Stimulated activated CD4-positive, alpha-beta T cell treated with anti-CD3 and anti-CD28 coated beads, Interleukin-15, amount 100 ng/mL, for 24 hours (primary cell): Measurements from ENCODE around the gene TLK1.
"Not testable (repeated sequence)": the region's sequence is repeated elsewhere in the genome, so short reads cannot be mapped to it uniquely, and the experiment has no call there.

Experiments used
- DNase-seq: peaks from one replicate; pipeline ENCODE4 v3.0.0-alpha.2; 2020

The TLK1 gene

DNA sequence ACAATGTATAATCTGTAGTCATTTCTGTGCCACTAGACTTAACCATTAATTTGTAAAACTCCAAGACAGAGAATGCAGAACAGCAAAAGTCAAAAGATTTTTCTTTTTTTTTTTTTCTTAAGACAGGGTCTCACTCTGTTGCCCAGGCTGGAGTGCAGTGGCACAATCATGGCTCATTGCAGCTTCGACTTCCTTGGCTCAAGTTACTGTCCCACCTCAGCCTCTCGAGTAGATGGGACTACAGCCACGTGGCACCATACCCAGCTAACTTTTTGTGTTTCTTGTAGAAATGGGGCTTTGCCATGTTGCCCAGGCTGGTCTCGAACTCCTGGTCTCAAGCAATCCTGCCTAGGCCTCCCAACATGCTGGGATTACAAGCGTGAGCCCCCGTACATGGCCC, 80.1 kb downstream of the TLK1 start:
- DNase-seq = no peak

DNA sequence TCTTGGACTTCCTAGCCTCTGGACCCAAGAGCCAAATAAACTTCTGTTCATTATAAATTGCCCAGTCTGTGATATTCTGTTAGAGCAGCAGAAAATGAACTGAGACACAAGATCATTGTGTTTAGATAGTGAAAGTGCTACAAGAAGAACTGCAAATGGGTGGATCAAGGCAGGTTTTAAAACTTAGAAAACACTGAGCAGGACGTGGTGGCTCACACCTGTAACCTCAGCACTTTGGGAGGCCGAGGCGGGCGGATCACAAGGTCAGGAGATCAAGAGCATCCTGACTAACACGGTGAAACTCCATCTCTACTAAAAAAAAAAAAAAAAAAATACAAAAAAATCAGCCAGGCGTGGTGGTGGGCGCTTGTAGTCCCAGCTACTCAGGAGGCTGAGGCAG, 84.3 kb downstream of the TLK1 start:
- not testable (repeated sequence) for DNase-seq

DNA sequence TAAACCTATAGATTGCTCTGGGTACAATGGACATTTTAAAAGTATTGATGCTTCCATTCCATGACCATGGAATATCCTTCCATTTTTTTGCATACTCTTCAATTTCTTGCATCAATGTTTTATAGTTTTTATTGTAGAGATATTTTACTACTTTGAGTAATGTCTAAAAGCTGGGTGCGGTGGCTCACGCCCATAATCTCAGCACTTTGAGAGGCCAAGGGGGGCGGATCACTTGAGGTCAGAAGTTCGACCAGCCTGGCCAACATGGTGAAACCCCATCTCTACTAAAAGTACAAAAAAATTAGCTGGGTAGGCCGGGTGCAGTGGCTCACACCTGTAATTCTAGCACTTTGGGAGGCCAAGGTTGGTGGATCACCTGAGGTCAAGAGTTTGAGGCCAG, 88.5 kb downstream of the TLK1 start:
- no peak for DNase-seq

DNA sequence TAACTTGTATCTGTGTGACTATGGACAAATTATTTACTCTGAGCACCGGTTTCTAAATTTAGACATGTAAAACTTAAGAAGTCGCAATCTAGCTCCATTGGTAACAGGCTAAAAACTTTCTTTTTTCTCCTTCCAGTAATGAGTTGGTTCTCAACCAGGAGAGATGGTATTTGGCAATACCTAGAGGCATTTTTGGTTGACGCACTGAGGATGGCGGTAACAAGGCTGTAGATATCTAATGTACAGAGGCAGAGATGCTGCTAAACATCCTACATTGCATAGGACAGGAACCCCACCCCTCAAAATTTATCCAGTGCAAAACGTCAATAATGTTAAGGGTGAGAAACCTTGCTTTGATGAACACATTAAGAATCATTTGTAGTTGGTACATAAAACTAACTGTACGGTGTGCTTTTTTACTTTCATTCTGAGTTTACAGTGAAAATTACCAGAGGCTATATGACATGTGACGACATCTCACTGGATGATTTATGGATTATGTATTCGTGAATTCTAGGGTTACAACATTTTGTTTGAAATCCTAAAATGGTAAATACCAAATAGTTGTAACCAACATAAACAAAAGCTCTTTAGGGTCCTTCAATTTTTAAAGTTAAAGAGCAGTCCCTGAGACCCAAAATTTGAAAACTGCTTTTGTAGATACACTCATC, 91.3 kb downstream of the TLK1 start:
- no peak for DNase-seq

DNA sequence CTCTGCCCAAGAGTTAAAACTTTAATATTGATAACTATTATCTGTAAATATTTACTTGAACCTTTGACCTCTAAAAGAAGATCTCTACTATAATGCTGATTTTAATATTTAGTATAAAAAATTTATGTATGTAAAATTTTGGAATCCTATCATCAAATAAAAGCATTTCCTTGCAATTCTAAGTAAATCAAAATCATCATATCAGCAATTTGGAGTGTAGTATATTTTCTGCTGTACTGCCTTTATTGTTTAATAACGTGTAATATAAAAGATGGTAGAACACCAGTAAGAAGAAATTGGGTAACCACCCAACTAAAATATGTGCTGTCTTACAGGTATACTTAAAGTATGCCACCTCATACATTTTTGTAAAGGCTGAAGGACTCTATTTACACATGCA, 94.6 kb downstream of the TLK1 start:
- DNase-seq = no peak

DNA sequence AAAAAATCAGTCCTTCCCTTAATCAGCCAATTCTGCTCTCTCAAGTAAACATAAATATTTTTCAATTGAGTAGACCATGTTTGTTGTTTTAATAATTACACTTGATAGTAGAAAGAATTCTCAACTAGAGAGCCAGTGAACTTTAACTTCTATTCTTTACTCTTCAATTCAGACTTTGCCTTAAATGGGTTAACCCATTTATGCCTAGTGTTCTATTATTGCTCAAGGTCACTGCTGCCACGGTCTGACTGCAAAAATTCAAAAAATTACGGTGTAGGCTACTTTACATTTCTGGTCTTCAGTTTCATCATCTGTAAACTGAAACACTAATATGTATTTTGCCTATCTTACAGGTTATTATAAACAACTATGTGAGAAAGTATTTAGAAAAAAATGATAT, 103.1 kb downstream of the TLK1 start:
- DNase-seq = no peak

DNA sequence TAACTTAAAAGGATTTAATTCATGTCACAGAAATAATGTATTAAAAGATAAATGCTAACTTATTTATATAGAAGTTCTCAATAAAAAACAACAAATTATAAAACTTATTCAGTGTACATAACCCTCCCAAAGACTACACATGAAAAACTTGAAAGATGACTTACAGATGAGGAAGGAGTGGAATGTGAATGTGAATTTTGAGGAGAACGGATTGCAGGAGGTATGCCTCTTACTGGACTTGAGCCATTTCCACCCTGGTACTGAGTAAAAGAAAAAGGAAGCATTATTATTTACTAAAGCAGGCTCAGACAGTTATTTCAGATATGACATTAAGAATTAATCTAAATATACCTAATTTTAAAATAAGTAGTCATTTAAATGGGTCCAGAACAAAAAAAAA, 104.4 kb downstream of the TLK1 start:
- no peak for DNase-seq

DNA sequence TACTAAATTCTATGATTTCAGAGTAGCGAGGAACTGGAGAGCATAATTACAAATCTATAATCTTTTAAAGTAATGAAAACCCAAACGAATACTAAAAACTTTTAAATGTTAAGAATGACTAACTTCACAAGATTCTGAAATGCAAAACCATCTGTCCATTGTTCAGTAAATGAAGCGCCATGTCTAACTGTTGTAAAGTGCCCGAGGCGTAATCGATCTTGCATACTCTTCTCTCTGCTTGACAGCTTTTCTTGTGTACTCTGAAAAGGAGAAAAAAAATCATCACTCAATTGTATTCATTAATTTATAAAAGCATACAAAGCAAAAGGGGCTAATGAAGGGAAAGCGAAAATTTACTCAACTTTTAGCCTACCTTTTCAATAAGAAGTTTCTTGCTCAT, 111.0 kb downstream of the TLK1 start:
- no peak for DNase-seq

DNA sequence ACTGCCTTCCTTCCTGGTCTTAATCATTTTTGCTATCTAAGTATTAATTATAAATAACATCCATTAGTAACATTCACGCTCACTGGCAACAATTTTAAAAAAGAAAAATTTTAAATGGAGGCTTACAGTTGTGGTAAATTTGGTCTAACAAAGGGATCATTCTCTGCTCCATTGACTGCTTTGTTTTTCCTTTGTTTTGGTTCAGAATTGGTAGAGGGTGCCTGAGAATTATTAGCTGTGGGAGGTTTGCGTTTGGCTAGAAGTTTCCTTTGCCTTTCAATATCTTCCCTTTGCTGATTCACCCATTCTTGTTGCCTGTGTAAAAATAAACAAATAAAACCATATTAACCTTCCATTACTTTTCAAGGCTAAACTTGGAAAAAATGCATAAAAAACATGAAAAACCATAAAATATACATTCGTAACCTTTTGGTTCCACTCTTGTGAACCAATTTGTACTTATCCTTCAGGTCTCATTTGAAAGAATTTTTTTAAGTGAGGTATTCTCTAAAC, 114.6 kb downstream of the TLK1 start:
- no peak for DNase-seq

DNA sequence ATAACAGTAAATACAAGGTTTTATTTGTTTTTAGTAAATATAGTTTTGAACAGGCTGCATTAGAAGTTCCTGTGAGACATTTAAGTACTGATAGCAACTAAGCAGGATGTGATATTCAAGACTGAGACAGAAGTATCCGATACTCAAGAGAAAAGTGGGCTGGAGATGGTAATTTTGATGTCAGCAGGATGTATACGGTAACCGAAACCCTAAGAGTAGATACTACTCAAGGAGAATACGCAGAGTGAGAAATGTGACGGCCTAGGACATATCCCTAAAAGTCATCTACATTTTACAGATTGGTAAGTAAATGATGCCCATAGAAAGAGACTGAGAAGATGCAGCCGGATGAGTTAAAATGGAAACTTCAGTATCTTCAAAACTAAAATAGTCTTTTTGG, 116.3 kb downstream of the TLK1 start:
- no peak for DNase-seq

DNA sequence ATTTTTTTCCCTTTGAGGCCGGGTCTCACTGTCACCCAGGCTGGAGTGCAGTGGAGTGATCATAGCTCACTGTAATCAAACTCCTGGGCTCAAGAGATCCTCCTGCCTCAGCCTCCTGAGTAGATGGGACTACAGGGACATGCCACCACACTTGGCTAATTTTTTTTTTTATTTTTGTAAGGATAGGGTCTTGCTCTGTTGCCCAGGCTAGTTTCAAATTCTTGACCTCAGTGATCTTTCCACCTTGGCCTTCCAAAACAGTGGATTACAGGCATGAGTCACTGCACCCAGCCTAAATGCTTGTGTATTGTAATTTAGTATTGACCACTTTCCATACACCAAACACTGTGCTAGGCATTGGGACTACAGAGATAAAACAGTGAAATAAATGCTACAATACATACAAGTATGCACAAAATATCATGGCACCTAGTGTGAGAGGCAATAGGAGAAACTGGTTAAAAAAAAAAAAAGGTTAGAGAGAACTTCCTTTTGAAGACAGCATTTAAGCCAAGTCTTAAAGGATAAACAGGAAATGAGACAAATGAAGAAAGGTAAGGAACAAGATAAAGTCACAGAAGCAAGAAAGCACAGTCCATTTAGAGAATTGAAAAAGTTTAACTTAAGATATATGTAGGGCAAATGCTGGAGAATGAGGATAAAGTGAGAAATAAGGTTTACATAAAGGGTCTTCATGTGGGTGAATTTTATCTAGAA, 118.3 kb downstream of the TLK1 start:
- DNase-seq = no peak

DNA sequence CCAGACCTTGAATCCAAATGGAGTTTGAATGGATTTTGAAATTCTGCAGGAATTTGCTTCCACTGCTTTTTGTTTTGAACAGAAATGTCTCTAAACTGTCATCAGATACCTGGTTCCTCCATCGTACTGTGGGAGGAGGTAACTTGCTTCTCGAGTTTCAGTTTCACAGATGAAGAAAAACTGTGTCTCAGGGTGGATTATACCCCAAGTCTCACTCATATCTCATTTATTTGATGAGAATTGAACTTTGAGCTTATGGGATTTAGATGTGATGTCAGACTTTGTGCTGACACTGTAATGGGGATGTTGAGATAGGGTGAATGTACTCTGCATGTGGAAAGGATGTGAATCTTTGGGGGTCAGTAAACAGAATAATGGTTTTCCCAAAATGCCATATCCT, 124.2 kb downstream of the TLK1 start:
- DNase-seq = no peak

DNA sequence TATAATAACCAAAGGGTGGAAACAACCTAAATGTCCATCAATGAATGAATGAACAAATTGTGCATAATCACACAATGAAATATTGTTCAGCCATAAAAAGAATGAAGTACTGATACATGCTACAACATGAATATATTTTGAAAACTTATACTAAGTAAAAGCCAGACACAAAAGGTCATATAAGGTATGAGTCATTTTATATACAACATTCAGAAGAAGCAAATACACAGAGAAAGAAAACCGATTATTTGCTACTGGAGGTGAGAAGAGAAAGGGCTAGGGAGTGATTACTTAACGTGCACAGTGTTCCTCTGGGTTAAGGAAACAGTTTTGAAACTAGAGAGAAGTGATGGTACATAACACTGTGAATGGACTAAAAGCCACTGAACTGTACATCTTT, 126.4 kb downstream of the TLK1 start:
- DNase-seq = no peak

DNA sequence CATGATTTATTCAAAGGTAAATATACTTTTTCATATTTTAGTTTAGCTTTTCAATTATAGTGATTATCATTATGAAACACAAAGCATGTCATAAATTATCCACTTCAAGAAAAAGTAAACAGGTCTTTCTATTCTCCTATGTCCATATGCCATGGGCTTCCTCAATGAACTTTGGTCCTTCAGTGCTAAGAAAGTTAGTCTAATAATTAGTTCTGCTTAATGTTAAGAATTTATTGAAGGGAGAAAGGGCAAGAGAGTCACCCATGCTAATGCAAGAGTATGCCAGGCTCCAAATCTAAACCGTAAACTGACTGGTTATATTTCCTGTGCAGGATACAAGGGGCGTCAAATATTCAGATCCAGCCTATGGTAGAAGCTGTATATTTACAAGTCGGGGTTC, 135.5 kb downstream of the TLK1 start:
- no peak for DNase-seq

DNA sequence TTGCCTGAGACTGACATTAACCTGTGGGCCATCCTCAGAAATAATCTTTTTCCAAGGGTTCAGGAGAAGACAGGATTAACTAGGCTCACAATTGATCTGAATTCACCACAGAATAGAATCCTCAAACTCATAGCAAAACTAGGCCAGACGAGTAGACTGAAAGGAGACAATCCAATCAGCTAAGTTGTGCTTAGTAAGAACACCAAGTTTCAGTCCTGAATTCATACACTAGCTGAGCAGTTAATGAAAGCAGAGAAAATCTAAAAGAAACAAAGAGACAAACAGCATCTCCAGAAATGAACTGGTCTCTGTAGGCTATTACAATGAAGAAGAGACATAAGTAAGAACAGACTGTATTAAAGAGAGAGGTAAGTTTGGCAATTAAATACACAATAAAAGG, 142.2 kb downstream of the TLK1 start:
- no peak for DNase-seq

DNA sequence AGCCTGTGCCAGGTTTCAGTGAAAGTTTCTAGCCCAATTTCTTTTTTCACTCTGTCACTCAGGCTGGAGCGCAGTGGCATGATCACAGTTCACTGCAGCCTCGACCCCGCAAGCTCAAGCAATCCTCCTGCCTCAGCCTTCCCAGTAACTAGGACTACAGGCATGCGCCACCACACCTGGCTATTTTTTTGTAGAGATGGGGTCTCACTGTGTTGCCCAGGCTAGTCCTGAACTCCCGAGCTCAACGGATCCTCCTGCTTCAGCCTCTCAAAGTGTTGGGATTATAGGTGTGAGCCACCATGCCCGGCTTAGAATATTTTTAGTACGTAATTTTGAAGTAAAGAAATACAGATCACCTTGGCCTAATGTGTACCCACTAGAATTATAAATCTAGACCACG, 144.6 kb downstream of the TLK1 start:
- no peak for DNase-seq

DNA sequence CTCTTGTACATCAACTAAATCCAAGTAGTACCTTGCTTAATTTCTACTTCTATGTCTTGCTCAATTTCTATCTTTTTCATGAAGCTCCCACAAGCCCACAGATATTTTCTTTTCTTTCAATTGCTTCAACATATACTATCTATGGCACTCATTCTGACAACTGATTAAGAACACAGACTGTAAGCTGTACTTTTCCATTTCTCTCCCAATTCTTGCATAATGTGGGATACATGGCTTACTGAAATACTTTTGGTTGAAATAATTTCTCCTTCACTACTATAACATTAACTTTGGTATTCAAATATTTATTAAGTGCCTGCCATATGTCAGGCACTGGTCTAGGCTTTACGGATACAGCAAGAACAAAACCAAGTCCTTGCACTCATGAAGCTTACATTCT, 146.8 kb downstream of the TLK1 start:
- no peak for DNase-seq

DNA sequence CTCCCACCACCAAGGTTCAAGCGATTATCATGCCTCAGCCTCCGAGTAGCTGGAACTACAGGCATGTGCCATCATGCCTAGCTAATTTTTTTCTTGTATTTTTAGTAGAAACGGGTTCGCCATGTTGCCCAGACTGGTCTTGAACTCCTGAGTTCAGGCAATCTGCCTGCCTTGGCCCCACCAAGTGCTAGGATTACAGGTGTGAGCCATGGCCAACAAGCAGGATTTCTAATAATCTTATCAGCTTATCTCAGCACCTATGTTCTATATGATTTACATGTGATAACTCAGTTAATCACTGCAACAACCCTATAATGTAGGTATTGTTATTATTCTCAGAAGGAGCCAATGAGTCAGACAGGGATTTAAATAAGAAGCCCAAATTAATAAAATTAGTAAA, 151.3 kb downstream of the TLK1 start:
- DNase-seq = no peak

DNA sequence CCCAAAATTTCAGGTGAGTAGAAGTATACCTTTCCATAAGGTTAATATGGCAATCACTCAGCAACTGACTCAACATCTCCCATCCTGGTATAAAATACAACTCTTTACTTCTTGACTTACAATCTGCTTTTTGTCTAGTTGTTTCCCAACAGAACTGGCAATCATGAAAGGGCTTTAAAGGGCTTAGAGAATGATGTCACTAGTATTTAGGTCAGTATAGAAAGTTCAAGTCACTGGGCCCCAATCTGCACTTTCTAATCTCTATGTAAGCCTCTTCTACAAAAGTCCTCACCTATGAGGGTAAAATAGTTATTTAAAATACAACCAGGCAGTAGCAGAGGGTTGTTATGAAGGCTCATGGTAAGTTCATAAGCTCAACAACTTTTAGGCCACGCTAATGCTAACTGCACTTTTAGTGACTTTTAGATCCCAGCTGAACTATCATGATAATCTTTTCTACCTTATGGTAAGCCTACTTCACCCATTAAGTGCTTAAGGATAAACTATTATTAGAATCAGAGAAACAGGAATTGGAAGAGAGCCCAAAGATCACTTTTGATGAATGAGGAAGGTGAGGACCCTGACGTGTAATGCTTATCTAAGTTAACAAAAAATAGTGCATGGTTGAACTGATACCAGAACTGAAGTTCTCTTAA, 152.0 kb downstream of the TLK1 start:
- no peak for DNase-seq

DNA sequence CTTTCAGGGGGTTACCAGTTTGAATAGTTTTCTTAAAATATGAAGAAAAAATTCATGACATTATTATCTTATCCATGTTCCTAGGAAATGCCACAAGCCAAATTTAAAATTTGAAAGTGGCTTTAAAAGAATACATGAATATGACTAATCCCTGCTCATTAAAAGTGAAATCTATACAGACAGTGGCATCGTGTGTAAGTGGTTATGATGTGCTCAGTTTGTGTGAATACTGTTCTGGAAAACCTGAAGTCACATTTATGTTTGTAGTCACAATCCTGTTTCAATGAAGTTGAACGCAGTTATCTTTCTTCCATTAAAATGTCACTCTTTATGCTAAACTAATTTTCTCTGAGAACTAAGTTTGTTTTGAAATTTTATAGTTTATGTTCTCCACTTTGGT, 155.9 kb downstream of the TLK1 start:
- no peak for DNase-seq

DNA sequence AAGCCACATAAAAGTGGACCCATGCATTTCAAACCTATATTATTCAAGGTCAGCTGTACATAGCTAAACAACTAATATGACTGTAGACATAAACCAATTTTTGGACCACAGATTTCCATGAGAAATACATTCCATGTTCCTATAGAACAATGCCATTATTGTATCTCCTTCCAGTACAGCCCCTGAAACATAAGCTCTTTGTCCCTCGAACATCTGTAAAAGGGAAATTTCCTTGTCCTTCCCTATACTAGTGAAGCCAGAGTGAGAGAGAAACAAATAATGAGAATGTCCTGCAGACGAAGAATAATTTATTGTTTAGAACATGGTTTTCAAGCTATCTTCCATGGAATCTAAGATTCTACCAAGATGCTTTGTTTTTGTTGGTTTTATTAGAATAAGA, 156.3 kb downstream of the TLK1 start:
- no peak for DNase-seq

DNA sequence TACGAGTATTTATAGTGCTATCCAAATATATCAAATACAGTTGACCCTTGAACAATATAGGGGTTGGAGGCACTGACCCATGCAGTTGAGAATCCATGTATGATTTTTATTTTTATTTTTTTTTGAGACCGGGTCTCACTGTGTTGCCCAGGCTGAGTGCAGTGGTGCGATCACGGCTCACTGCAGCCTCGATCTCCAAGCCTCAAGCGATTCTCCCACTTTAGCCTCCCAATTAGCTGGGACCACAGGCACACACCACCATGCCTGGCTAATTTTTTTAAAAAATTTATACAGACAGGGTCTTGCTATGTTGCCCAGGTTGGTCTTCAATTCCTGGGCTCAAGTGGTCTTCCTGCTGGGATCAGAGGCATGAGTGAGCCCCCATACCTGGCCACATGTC, 161.0 kb downstream of the TLK1 start:
- DNase-seq = no peak

DNA sequence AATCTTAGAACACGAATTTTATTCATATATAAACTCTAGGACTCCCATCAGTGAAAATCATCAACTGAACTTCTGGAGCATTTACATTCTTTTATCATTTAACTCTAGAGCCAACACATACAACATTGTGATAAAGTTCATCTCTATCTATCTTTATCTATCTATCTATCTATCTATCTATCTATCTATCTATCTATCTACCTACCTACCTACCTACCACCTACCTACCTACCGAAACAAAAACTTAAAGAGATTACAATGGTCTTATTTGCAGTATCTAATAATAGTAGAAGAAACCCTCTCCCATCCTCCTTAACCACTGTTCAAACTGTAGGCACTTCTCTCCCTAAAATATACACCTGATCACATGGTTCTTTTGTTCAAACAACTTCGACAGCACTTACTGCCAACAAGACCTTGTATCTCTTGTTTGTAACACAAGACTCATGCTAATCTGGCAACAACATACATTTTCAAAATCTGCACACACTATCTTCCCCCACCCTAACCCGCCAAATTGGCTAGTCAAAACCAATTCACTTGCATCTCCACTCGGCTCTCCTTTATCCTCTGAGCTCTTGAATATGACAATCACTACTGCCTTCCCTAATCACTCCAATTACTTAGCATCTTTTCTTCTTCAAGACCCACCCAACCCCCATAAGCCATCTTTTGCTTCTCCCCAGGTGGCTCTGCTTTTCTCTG, 162.6 kb downstream of the TLK1 start:
- no peak for DNase-seq

DNA sequence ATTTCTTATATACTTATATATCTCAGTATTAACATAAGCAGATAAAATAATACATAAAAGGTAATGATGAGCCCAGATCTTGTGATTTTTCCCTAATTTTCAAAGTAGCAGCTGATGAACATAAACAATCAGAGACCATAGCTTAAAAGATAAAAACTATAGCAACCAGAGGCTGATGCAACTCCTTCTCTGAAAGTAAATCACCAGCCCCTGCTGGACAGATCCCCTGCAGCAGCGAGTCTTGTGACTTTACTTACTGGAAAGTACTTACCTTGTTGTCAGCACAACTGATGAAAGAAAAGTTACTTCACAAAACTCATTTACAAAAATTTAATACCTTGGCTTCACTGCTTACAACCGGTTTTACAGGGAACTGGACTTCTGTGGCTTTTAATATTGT, 164.4 kb downstream of the TLK1 start:
- no peak for DNase-seq
